Mucosa of gallbladder (tissue), 1 donor: ENCODE results near the gene MED31. TPM values are rescaled to one million over a fixed set of nuclear protein-coding genes. Genes with fewer than 3 reads are reported as not detected.
"Not testable (repeated sequence)": the region's sequence is repeated elsewhere in the genome, so short reads cannot be mapped to it uniquely, and the experiment has no call there.

ENCODE experiments used
- DNase-seq: peaks from one replicate; pipeline ENCODE4 v3.0.0-alpha.2; 2020; ENCODE audit warnings: low spot score
- total RNA-seq: library from RNA; stranded (reverse); gene quantifications from one replicate; pipeline ENCODE4 v1.2.1, GENCODE V29; 2021
- donor health status: DM: no; HTN: no; CAD: no.

The MED31 gene
- total RNA-seq, 1 donor from 2014 or later, result 16.9 TPM

GRCh38 chr17:6626616-6627015 lies 24.8 kb downstream of the MED31 start:
- no peak for DNase-seq

- no peak for DNase-seq
These were observed 27.5 kb downstream of the MED31 start for GRCh38 chr17:6623941-6624340.

- DNase-seq, result no peak
These were observed 40.2 kb downstream of the MED31 start for GRCh38 chr17:6611231-6611630.

DNA sequence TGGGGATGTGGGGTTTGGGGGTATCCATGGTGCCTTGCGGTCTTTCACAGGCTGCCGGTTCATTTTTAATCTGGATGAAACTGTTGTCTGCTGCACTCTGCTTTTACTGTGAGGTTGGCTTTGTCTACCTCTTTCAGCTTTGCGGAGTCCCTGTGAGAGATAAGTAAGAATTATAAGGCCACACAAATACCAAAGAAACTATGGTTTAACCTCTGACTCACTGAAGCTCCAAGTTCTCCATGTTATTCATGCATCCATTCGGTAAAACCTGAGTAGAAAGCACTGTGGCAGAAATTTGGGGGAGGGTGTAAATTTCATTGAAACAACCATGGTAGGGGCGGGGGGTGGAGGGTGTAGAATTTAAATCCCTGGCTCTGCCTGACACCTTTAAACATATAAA lies 41.4 kb downstream of the MED31 start:
- DNase-seq, result no peak

DNA sequence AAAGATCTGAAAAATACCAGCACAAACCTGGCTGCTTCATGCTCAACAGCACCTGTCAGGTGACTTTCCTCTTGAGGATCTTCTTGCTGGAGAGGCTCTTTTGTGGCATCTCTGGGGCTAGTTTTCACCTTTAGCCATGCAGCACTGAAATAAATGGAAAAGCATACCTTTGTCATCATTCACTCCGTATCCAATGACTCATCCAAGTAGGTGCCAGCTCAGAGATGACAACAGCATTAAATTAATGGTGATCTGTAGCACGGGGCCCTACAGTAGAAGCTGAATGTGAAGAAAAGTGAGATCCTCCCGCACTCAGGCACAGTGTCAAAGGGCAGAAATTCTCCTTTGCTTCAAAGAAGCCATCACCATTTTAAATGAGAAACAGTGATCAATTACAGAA lies 43.1 kb downstream of the MED31 start:
- no peak for DNase-seq

DNA sequence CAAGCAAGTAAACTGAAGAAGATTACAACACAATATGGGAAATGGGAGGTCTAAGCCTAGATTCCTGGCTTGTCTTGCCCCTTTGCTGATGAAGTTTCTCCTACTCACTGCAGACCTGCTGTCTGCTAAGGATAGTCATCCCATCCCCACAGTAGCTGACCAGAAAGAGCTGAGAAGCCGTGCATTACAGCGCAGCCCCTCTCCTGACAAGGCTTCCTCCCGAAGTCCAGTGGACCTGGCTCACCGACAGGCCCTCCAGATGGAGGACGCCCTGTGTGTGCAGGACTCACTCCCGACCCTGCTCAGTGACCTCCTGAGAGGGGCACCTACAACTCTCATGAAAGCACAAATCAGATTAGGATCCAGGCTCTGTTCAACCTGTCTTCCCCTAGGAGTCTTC lies 46.3 kb downstream of the MED31 start:
- DNase-seq, result no peak

DNA sequence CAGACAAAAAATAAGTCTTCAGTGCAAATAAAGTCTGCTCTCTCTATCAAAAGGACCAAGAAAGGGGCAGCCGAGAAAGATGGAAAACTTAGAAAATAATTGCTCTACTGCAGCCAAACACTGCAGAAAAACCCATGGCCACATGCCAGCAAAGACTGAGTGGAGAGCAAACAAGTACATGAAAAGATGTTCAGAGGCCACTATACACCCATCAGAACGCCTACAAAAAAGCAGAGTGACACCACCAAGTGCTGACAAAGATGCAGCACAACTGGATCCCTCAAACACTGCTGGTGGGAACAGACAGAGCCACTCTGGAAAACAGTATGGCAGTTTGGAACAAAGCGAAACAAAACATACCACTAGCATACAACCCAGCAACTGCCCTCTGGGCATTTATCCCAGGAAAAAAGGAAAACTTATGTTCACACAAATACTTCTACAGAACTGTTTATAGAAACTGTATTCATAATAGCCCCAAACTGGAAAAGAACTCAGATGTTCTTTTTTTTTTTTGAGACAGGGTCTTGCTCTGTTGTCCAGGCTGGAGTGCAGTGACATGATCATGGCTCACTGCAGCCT lies 47.6 kb downstream of the MED31 start:
- no peak for DNase-seq

DNA sequence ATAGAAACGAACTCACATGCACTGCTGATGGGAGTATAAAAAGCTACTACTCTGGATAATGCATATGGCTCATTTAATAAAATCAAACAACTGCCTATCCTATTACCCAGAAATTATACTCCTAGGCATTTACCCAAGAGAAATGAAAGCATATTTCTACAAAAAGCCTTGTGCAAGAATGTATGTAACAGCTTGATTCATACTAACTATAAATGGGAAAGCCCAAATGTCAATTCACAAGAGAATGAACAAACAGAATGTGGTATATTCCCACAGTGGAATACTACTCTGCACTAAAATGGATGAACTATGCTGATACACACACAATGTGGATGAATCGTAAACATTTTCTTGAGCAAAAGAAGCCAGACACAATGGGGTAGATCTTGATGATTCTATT lies 49.3 kb downstream of the MED31 start:
- DNase-seq, result no peak

DNA sequence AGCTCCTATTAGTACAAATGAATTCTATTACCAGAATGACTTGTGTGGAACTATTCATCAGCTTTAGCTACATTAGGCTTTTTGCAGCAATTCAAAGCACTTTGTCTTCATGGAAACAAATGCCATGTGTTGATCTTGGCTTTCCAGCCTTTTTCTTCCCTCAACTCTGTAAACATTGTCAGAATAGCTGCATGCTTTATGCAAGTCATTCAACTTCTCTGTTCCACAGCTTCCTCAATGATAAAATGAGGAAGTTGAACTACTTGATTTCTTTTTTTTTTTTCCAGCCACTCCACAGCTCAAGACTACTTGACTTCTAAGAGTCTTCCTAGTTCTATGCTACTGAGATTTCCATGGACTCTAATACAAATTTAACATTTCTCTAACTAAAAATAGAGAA lies 52.0 kb downstream of the MED31 start:
- DNase-seq, result no peak

DNA sequence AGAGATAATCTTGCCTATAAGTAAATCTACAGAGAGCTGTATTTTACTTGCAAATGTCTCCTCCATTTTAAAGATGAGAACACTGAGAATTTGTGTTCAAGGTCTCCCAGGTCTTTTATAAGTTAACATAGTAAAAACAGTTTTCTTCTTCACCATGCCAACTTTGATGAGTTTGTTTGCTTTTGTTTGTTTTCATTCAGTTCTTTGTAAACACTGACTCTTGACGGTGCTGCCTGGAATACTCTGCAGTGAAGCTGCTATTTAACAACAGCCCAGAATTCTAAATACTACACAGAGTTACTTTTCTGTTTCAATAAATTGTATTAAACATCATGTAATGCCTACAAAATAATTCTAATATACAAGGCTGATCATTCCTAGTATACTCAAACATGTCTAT lies 53.7 kb downstream of the MED31 start:
- DNase-seq, result no peak

DNA sequence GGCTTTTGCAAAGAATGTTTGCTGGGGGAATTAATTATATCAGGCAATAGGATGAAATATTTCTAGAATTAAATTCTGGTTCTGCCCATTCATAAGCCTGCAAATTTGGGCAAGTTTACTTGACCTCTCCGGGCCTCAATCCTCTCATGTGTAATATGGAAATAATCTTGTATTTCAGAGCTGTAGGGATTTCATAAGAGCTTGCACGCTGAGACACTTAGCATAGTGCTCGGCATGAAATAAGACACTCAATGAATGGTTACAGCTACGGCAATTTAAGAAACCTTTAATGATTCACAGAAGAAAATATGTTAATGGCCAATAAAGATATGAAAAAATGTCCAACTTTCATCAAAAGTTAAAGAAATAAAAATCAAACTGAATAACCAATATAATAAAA lies 54.5 kb downstream of the MED31 start:
- DNase-seq, result no peak

DNA sequence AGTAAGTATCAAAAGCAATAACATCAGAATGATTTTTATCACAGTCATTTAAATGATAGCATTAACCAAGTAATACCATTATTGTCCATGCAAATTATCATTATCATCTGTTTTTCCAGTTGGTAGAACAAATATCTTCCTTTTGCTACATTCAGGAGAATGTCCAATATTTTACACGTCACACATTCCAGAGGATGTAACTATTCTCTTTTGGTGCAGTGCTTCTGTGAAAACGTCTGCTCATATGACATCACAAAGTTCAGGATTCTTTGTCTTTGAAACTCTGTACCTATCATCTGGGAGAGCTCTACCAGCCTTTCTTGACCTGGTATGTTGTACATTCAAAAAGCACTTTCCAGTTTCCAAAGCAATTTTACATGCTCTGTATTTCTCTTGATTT lies 54.9 kb downstream of the MED31 start:
- DNase-seq, result no peak

DNA sequence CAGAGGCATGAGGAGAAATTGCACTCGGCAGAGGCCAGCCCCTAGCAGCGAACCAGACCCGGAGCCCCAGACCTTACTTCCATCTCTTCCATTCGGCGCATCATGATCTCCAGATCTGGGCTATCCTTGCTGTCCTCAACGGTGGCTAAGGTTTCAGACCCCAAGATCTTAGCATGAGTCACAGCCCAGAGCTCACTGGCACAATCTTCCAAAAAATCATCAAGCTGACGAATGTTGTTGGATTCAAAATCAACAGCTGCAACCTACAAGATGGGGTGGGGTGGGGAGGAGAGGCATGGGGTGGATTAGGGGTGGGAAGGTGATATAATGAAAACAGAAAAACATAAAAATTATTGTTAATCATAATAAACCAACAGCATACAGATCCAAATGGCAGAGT lies 55.3 kb downstream of the MED31 start:
- DNase-seq, result no peak

- not testable (repeated sequence) for DNase-seq
These were observed 58.0 kb downstream of the MED31 start for GRCh38 chr17:6593371-6593770.

Other genes starting within 250 kb of the MED31 start
- gene AIPL1, start 216.5 kb downstream of the MED31 start, total RNA-seq, result not detected
- 1.4 TPM for gene PIMREG, start 207.2 kb downstream of the MED31 start, total RNA-seq
- 15.2 TPM for gene PITPNM3, start 95.0 kb downstream of the MED31 start, total RNA-seq
- gene KIAA0753, start 10.9 kb downstream of the MED31 start, total RNA-seq, result 21.4 TPM
- gene TXNDC17, start 10.5 kb downstream of the MED31 start, total RNA-seq, result 101 TPM
- 3.3 TPM for gene C17orf100, start 157 bp upstream of the MED31 start, total RNA-seq
- 0.52 TPM for gene SLC13A5, start 61.8 kb upstream of the MED31 start, total RNA-seq
- 54.4 TPM for gene XAF1, start 104.4 kb upstream of the MED31 start, total RNA-seq
- 0.23 TPM for gene FBXO39, start 124.6 kb upstream of the MED31 start, total RNA-seq
- not detected for gene TEKT1, start 180.1 kb upstream of the MED31 start, total RNA-seq